CD14-positive monocyte (primary cell): ENCODE data around the gene OARD1. TPM values are rescaled to one million over a fixed set of nuclear protein-coding genes. Genes with fewer than 3 reads are reported as not detected.

Source experiments
- DNase-seq, 3 donors: peaks; one replicate each; pipeline ENCODE4 v3.0.0-alpha.2; 2011 to 2022
- H2AFZ ChIP-seq: 2 replicates; pipeline ENCODE4 v1.6.0; 2012; ENCODE audit warnings: mild to moderate bottlenecking, low read depth, low read length, inconsistent platforms; ENCODE audit not compliant: insufficient read depth, poor library complexity, severe bottlenecking
- H3K27ac ChIP-seq, 2 donors: 1 replicate in 1 of 2; 2 replicates in 1 of 2; pipeline ENCODE4 v1.5.1; 2012 to 2013; ENCODE audit warnings: low read length in 2 of 2, control low read depth in 1 of 2, inconsistent platforms in 1 of 2, low read depth in 1 of 2, mild to moderate bottlenecking in 1 of 2
- H3K27me3 ChIP-seq, 2 donors: one replicate each; pipeline versions ENCODE4 v1.6.0 to v1.6.1; 2011 to 2013; ENCODE audit warnings: low read length in 2 of 2; ENCODE audit not compliant: control insufficient read depth in 2 of 2, insufficient read depth in 2 of 2
- H3K36me3 ChIP-seq, 2 donors: replicated peaks in 1 of 2; 1 replicate in 1 of 2; 2 replicates in 1 of 2; pipeline versions ENCODE4 v1.5.1 to v1.6.1; 2012 to 2013; ENCODE audit warnings: low read length in 2 of 2, control low read depth in 1 of 2, inconsistent platforms in 1 of 2, mild to moderate bottlenecking in 1 of 2; ENCODE audit not compliant: insufficient read depth in 2 of 2, control insufficient read depth in 1 of 2
- H3K4me1 ChIP-seq, 2 donors: 1 replicate in 1 of 2; 2 replicates in 1 of 2; pipeline versions ENCODE4 v1.5.1 to v1.6.1; 2012 to 2013; ENCODE audit warnings: low read length in 2 of 2, control low read depth in 1 of 2, inconsistent platforms in 1 of 2, mild to moderate bottlenecking in 1 of 2, moderate library complexity in 1 of 2; ENCODE audit not compliant: insufficient read depth in 2 of 2, control insufficient read depth in 1 of 2
- H3K4me2 ChIP-seq: replicated peaks from 2 replicates; pipeline ENCODE3; 2012; ENCODE audit warnings: low read length, moderate library complexity, mild to moderate bottlenecking; ENCODE audit not compliant: poor library complexity, severe bottlenecking; ENCODE audit errors: extremely low read depth
- H3K4me3 ChIP-seq, 3 experiments: fragments of 200-600 bp in 1 of 3; sonication (generic) in 1 of 3; replicated peaks in 1 of 3; 1 replicate in 2 of 3; 2 replicates in 1 of 3; pipeline ENCODE4 v1.5.1; 2011 to 2013; ENCODE audit warnings: low read length in 3 of 3, mild to moderate bottlenecking in 3 of 3, control low read depth in 2 of 3, low read depth in 2 of 3, inconsistent platforms in 1 of 3, moderate library complexity in 1 of 3
- H3K79me2 ChIP-seq: 2 replicates; pipeline ENCODE4 v1.6.0; 2012; ENCODE audit warnings: mild to moderate bottlenecking, control low read depth, inconsistent platforms, low read length, moderate library complexity; ENCODE audit not compliant: insufficient read depth
- H3K9ac ChIP-seq: 2 replicates; pipeline ENCODE4 v1.6.0; 2017; ENCODE audit warnings: low read length, mild to moderate bottlenecking; ENCODE audit not compliant: insufficient read depth, poor library complexity, severe bottlenecking
- H3K9me3 ChIP-seq, 2 donors: replicated peaks in 1 of 2; 1 replicate in 1 of 2; 2 replicates in 1 of 2; pipeline versions ENCODE4 v1.5.1 to v1.6.1; 2012 to 2013; ENCODE audit warnings: low read length in 2 of 2, control low read depth in 1 of 2; ENCODE audit not compliant: control insufficient read depth in 1 of 2, insufficient read depth in 1 of 2
- H4K20me1 ChIP-seq: 2 replicates; pipeline ENCODE4 v1.6.0; 2012; ENCODE audit warnings: mild to moderate bottlenecking, low read length, control low read depth, moderate library complexity; ENCODE audit not compliant: insufficient read depth
- H3K27ac Mint-ChIP-seq, 7 donors: one replicate each; pipeline ENCODE4 v1.8.0; 2020; ENCODE audit warnings: mild to moderate bottlenecking in 7 of 7, mixed read lengths in 7 of 7, moderate library complexity in 6 of 7, inconsistent platforms in 2 of 7
- H3K27me3 Mint-ChIP-seq, 3 donors: one replicate each; pipeline ENCODE4 v1.8.0; 2021 to 2022; ENCODE audit warnings: low read depth in 3 of 3, mild to moderate bottlenecking in 3 of 3, mixed read lengths in 3 of 3, moderate library complexity in 3 of 3, inconsistent platforms in 1 of 3
- H3K36me3 Mint-ChIP-seq, 2 donors: one replicate each; pipeline ENCODE4 v1.8.0; 2020; ENCODE audit warnings: mixed read lengths in 2 of 2, inconsistent platforms in 1 of 2, mild to moderate bottlenecking in 1 of 2
- H3K4me1 Mint-ChIP-seq: one replicate; pipeline ENCODE4 v1.8.0; 2020; ENCODE audit warnings: mild to moderate bottlenecking, mixed read lengths
- H3K4me3 Mint-ChIP-seq, 2 donors: one replicate each; pipeline ENCODE4 v1.8.0; 2020; ENCODE audit warnings: mild to moderate bottlenecking in 2 of 2, mixed read lengths in 2 of 2, moderate library complexity in 1 of 2
- H3K9me3 Mint-ChIP-seq, 7 donors: one replicate each; pipeline ENCODE4 v1.8.0; 2020 to 2022; ENCODE audit warnings: mixed read lengths in 7 of 7, mild to moderate bottlenecking in 6 of 7, moderate library complexity in 6 of 7, inconsistent platforms in 2 of 7
- CTCF ChIP-seq: fragments of 200-600 bp; IDR thresholded peaks from one replicate; pipeline ENCODE4 v1.8.0; 2022; ENCODE audit warnings: antibody characterized with exemption, mild to moderate bottlenecking
- WGBS: methylation state at CpG from one replicate; pipeline ENCODE4 v1.1.5; 2013; ENCODE audit warnings: missing lambda C conversion rate; ENCODE audit not compliant: insufficient coverage; 5-methylcytosine and 5-hydroxymethylcytosine counted together
- intact Hi-C, 2 donors: fragments of 100-400 bp; cut with micrococcal nuclease; formaldehyde crosslinking; loops; one replicate each; pipeline versions ENCODE4 v1.15.0 to v1.15.1; 2023
- polyA plus RNA-seq, 3 donors: library from polyadenylated mRNA; depleted of rRNA in 1 of 3; unstranded in 2 of 3; stranded (reverse) in 1 of 3; fragments of 300-500 nt in 2 of 3; fragments of >200 nt in 1 of 3; fragmentation: Illumina TruSeq in 2 of 3; gene quantifications; 1 replicate in 2 of 3; 2 replicates in 1 of 3; pipeline ENCODE4 v1.2.3, GENCODE V29; 2012 to 2021

The OARD1 gene
- polyA plus RNA-seq, 3 donors, result 6.5 to 23.6 (median 16.8) TPM

GRCh38 chr6:41064841-41065240 lies 7.3 kb downstream of the OARD1 start:
- no peak overlapping the region for H2AFZ ChIP-seq
- H3K27me3 Mint-ChIP-seq, result no peaks in the 10 kb centered on the region
- no peak for TF ChIP-seq CTCF
- H3K4me3 ChIP-seq, result no peak overlapping the region
- no peaks in the 10 kb centered on the region for H3K79me2 ChIP-seq
- no peak overlapping the region for H3K27ac ChIP-seq
- peaks cover 73 to 78% of the 10 kb centered on the region in 2 donors for H3K36me3 Mint-ChIP-seq
- H4K20me1 ChIP-seq, result no peaks in the 10 kb centered on the region
- no peaks in the 10 kb centered on the region for H3K9me3 ChIP-seq
- peaks cover 2% of the 10 kb centered on the region for H3K4me1 Mint-ChIP-seq
- no peaks in the 10 kb centered on the region for H3K9me3 Mint-ChIP-seq
- H3K27me3 ChIP-seq, result no peaks in the 10 kb centered on the region
- DNase-seq, result no peak
- H3K9ac ChIP-seq, result no peak overlapping the region
- no peaks in the 10 kb centered on the region for H3K4me1 ChIP-seq
- peaks cover 40 to 86% of the 10 kb centered on the region in 2 donors for H3K36me3 ChIP-seq
- intact Hi-C loops, result loop anchor here in 1 of 2 donors (2.0 kb wide), 1 partner anchor 58 kb away; no protein-coding TSS in a partner anchor
- H3K4me2 ChIP-seq, result no peak overlapping the region
- WGBS, result 93% methylated on average over 3 of the region's 5 CpGs
- H3K4me3 Mint-ChIP-seq, result no peak overlapping the region
- no peak overlapping the region for H3K27ac Mint-ChIP-seq

- H3K79me2 ChIP-seq, result no peaks in the 10 kb centered on the region
- TF ChIP-seq CTCF, result no peak
- H2AFZ ChIP-seq, result no peak overlapping the region
- H3K36me3 ChIP-seq, result peaks cover 36 to 76% of the 10 kb centered on the region in 2 donors
- Mint-ChIP-seq H3K36me3 (peaks cover 73 to 78% of the 10 kb centered on the region in 2 donors), H3K27ac (no peak overlapping the region), H3K9me3 (no peaks in the 10 kb centered on the region), H3K4me3 (no peak overlapping the region), H3K4me1 (peaks cover 2% of the 10 kb centered on the region), H3K27me3 (no peaks in the 10 kb centered on the region)
- no peaks in the 10 kb centered on the region for H3K4me1 ChIP-seq
- no peak overlapping the region for H3K4me3 ChIP-seq
- H3K27me3 ChIP-seq, result no peaks in the 10 kb centered on the region
- no peak for DNase-seq
- no peak overlapping the region for H3K9ac ChIP-seq
- no peaks in the 10 kb centered on the region for H4K20me1 ChIP-seq
- no peaks in the 10 kb centered on the region for H3K9me3 ChIP-seq
- intact Hi-C loops, result loop anchor here in 1 of 2 donors (2.0 kb wide), 1 partner anchor 57 kb away; no protein-coding TSS in a partner anchor
- no CpG with 5 or more reads among the region's 2 CpGs for WGBS
- H3K27ac ChIP-seq, result no peak overlapping the region
- H3K4me2 ChIP-seq, result no peak overlapping the region
These were observed 8.3 kb downstream of the OARD1 start for GRCh38 chr6:41063884-41064285.
